Loucy (cell line): ENCODE data around the gene DNAH14.
"Not testable (repeated sequence)": the region's sequence is repeated elsewhere in the genome, so short reads cannot be mapped to it uniquely, and the experiment has no call there.

Experiments
- H2AFZ ChIP-seq: fragments of 200-600 bp; sonication (generic); 2 replicates; pipeline ENCODE4 v1.6.0; 2016; ENCODE audit warnings: antibody characterized with exemption, mild to moderate bottlenecking, low read length, moderate library complexity
- H3F3A ChIP-seq: fragments of 200-600 bp; 2 replicates; pipeline ENCODE4 v1.6.0; 2016; ENCODE audit warnings: antibody characterized with exemption, low read depth, mild to moderate bottlenecking
- H3K27me3 ChIP-seq: fragments of 200-600 bp; sonication (generic); 2 replicates; pipeline ENCODE4 v1.6.1; 2014; ENCODE audit warnings: low read length, mild to moderate bottlenecking; ENCODE audit not compliant: insufficient read depth, poor library complexity, severe bottlenecking
- H3K36me3 ChIP-seq: fragments of 200-600 bp; sonication (generic); 2 replicates; pipeline ENCODE4 v1.6.1; 2016; ENCODE audit warnings: low read length; ENCODE audit not compliant: insufficient read depth
- H3K4me1 ChIP-seq: fragments of 200-600 bp; sonication (generic); 2 replicates; pipeline ENCODE4 v1.5.1; 2014; ENCODE audit warnings: low read length, mild to moderate bottlenecking; ENCODE audit not compliant: insufficient read depth, poor library complexity, severe bottlenecking
- H3K4me2 ChIP-seq: fragments of 200-600 bp; sonication (generic); 2 replicates; pipeline ENCODE4 v1.6.0; 2014; ENCODE audit warnings: antibody characterized with exemption, low read length, low read depth, mild to moderate bottlenecking; ENCODE audit not compliant: poor library complexity, severe bottlenecking
- H3K4me3 ChIP-seq: fragments of 200-600 bp; sonication (generic); 2 replicates; pipeline ENCODE4 v1.5.1; 2014; ENCODE audit warnings: low read length, mild to moderate bottlenecking, mixed read lengths; ENCODE audit not compliant: poor library complexity, severe bottlenecking
- H3K79me2 ChIP-seq: fragments of 200-600 bp; sonication (generic); 2 replicates; pipeline ENCODE4 v1.6.1; 2014; ENCODE audit warnings: low read length; ENCODE audit not compliant: insufficient read depth
- H3K9ac ChIP-seq: fragments of 200-600 bp; sonication (generic); 2 replicates; pipeline ENCODE4 v1.6.0; 2014; ENCODE audit warnings: mild to moderate bottlenecking, low read depth, low read length, moderate library complexity; ENCODE audit not compliant: poor library complexity, severe bottlenecking
- H3K9me2 ChIP-seq: fragments of 200-600 bp; sonication (generic); replicated peaks from 2 replicates; pipeline ENCODE4 v1.6.1; 2016; ENCODE audit warnings: low read depth, low read length, mixed read lengths
- H3K9me3 ChIP-seq: fragments of 200-600 bp; sonication (generic); 2 replicates; pipeline ENCODE4 v1.6.1; 2014; ENCODE audit warnings: mild to moderate bottlenecking, antibody characterized with exemption, low read length, low read depth; ENCODE audit not compliant: insufficient read depth
- H4K20me1 ChIP-seq: fragments of 200-600 bp; sonication (generic); 2 replicates; pipeline ENCODE4 v1.6.0; 2014; ENCODE audit warnings: antibody characterized with exemption, low read length, mild to moderate bottlenecking; ENCODE audit not compliant: insufficient read depth, poor library complexity, severe bottlenecking
- CTCF ChIP-seq: fragments of 200-600 bp; sonication (generic); conservative IDR thresholded peaks from 2 replicates; pipeline ENCODE4 v1.5.1; 2014; ENCODE audit warnings: mild to moderate bottlenecking, antibody characterized with exemption, low read length
- EZH2phosphoT487 ChIP-seq: fragments of 200-600 bp; IDR thresholded peaks from 2 replicates; pipeline ENCODE4 v1.6.1; 2018; ENCODE audit warnings: antibody characterized with exemption, mild to moderate bottlenecking, moderate library complexity, borderline replicate concordance

The DNAH14 gene

GRCh38 chr1:225143001-225143400, 213.5 kb downstream of the DNAH14 start:
- Histone ChIP-seq H3K36me3 (no peaks in the 10 kb centered on the region), H2AFZ (no peak overlapping the region), H3K4me2 (no peak overlapping the region), H3K9me2 (no peaks in the 10 kb centered on the region), H3K4me1 (no peaks in the 10 kb centered on the region), H3F3A (no peaks in the 10 kb centered on the region), H3K27me3 (no peaks in the 10 kb centered on the region), H3K9ac (no peak overlapping the region), H3K4me3 (no peak overlapping the region), H3K9me3 (no peaks in the 10 kb centered on the region), H4K20me1 (no peaks in the 10 kb centered on the region), H3K79me2 (no peaks in the 10 kb centered on the region)
- TF ChIP-seq EZH2phosphoT487: no peak
- no peak for TF ChIP-seq CTCF

GRCh38 chr1:225146478-225146877, 217.0 kb downstream of the DNAH14 start:
- Histone ChIP-seq H3K4me3 (no peak overlapping the region), H2AFZ (no peak overlapping the region), H4K20me1 (no peaks in the 10 kb centered on the region), H3F3A (no peaks in the 10 kb centered on the region), H3K27me3 (no peaks in the 10 kb centered on the region), H3K9me3 (no peaks in the 10 kb centered on the region), H3K4me1 (no peaks in the 10 kb centered on the region), H3K79me2 (no peaks in the 10 kb centered on the region), H3K36me3 (no peaks in the 10 kb centered on the region), H3K4me2 (no peak overlapping the region), H3K9me2 (no peaks in the 10 kb centered on the region), H3K9ac (no peak overlapping the region)
- TF ChIP-seq CTCF (no peak), EZH2phosphoT487 (no peak)

- H3K4me3 ChIP-seq, H2AFZ ChIP-seq, H3K36me3 ChIP-seq, H3K4me2 ChIP-seq, H4K20me1 ChIP-seq, H3K4me1 ChIP-seq, H3K9ac ChIP-seq, H3K79me2 ChIP-seq, H3K9me2 ChIP-seq, H3K9me3 ChIP-seq, H3F3A ChIP-seq, H3K27me3 ChIP-seq: not testable (repeated sequence)
These were observed 218.3 kb downstream of the DNAH14 start for GRCh38 chr1:225147791-225148190.

GRCh38 chr1:225152061-225152460, 222.6 kb downstream of the DNAH14 start:
- H4K20me1 ChIP-seq: no peaks in the 10 kb centered on the region

More at GRCh38 chr1:225152061-225152460, 222.6 kb downstream of the DNAH14 start:
- Histone ChIP-seq H3K9ac (no peak overlapping the region), H3K4me3 (no peak overlapping the region), H3F3A (no peaks in the 10 kb centered on the region), H3K79me2 (no peaks in the 10 kb centered on the region), H3K27me3 (peaks cover 14% of the 10 kb centered on the region), H3K9me3 (no peaks in the 10 kb centered on the region), H3K36me3 (no peaks in the 10 kb centered on the region), H3K4me1 (peaks cover 11% of the 10 kb centered on the region), H3K9me2 (no peaks in the 10 kb centered on the region), H3K4me2 (no peak overlapping the region), H2AFZ (no peak overlapping the region)
- TF ChIP-seq EZH2phosphoT487 (no peak), CTCF (no peak)
